Rectal smooth muscle tissue (tissue), 1 donor: ENCODE results near the gene PCP4.

Experiments
- H3K27ac ChIP-seq: one replicate; pipeline ENCODE4 v1.7.0; 2013; ENCODE audit warnings: low read depth, low read length, inconsistent platforms
- H3K27me3 ChIP-seq: one replicate; pipeline ENCODE4 v1.7.0; 2013; ENCODE audit warnings: low read length; ENCODE audit not compliant: control insufficient read depth, insufficient read depth
- H3K36me3 ChIP-seq: one replicate; pipeline ENCODE4 v1.7.0; 2013; ENCODE audit warnings: low read length; ENCODE audit not compliant: control insufficient read depth, insufficient read depth
- H3K4me1 ChIP-seq: one replicate; pipeline ENCODE4 v1.7.0; 2013; ENCODE audit warnings: low read length; ENCODE audit not compliant: control insufficient read depth, insufficient read depth
- H3K4me3 ChIP-seq: one replicate; pipeline ENCODE4 v1.7.0; 2013; ENCODE audit warnings: low read length
- H3K9ac ChIP-seq: one replicate; pipeline ENCODE4 v1.7.0; 2013; ENCODE audit warnings: low read length

The PCP4 gene

GRCh38 chr21:39867198-39867650 lies at the start of gene PCP4:
PCP4 (plus strand) TSS chr21:39867438; CDS start chr21:39867502, 64 bp downstream.
- Histone ChIP-seq H3K4me1 (no peaks in the 10 kb centered on the region), H3K27ac (no peak within 1 kb of the TSS), H3K36me3 (no peaks in the 10 kb centered on the region), H3K4me3 (no peak within 1 kb of the TSS), H3K9ac (no peak within 1 kb of the TSS), H3K27me3 (no peaks in the 10 kb centered on the region)

DNA sequence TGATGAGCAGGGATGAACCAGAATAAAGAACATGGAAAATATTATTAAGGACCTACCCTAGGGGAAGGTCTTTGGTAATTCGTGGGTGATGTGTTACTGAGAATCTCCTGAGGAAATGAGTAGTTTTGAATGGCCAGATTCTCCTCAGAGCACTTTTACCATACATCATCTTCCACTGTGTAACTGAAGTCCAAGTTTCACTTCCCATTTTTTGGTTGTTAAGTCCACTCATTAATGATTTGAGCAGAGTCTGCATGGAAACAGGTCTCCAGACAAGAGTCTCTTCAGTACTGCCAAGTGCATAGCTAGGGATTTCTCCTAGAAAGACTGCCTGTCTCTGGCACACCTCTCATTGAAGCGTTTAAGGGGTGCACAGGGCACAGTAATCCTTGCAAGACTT lies 48.7 kb upstream of the PCP4 start:
- Histone ChIP-seq H3K36me3 (no peaks in the 10 kb centered on the region), H3K27me3 (no peaks in the 10 kb centered on the region), H3K4me3 (no peak overlapping the region), H3K27ac (no peak overlapping the region), H3K4me1 (no peaks in the 10 kb centered on the region), H3K9ac (no peak overlapping the region)

GRCh38 chr21:39822042-39822441 lies 45.2 kb upstream of the PCP4 start:
- no peak overlapping the region for H3K9ac ChIP-seq
- no peaks in the 10 kb centered on the region for H3K36me3 ChIP-seq
- H3K4me3 ChIP-seq: no peak overlapping the region
- H3K27me3 ChIP-seq: no peaks in the 10 kb centered on the region
- H3K4me1 ChIP-seq: no peaks in the 10 kb centered on the region
- H3K27ac ChIP-seq: no peak overlapping the region

DNA sequence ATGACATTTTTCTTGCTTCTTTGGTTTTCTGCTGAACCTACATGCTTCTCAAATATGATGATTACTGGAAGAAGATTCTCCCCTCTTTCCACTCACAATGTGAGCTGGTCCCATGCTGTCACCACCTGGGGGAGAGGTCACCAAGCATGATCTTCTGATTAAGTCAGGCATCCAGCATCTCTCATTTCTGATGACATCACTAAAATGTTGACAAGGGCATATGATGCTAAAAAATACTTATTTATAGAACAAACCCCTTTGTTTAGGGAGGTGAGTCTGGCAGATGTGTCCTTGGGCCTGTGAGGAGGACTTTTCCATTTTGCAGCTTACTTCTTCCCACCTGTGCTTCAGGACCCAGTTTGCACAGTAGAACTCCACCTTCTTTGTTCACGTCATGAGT lies 42.0 kb upstream of the PCP4 start:
- no peak overlapping the region for H3K27ac ChIP-seq
- no peaks in the 10 kb centered on the region for H3K36me3 ChIP-seq
- H3K27me3 ChIP-seq: no peaks in the 10 kb centered on the region
- H3K9ac ChIP-seq: no peak overlapping the region
- H3K4me1 ChIP-seq: no peaks in the 10 kb centered on the region
- H3K4me3 ChIP-seq: no peak overlapping the region

DNA sequence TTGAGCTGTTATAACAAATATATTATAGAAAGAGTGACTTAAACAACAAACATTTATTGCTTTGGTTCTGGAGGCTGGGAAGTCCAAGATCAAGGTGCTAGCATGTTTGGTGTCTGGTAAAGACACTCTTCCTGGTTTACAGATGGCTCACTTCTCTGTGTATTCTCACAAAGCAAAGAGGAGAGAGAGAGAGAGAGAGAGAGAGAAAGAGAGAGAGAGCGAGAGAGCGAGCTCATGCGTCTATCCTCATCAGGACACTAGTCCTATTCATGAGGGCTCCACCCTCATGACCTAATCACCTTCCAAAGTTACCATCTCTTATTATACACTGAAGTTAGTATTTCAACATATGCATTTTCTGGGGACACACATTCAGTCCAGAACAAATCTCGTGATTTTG lies 32.7 kb upstream of the PCP4 start:
- no peaks in the 10 kb centered on the region for H3K4me1 ChIP-seq
- H3K27me3 ChIP-seq: no peaks in the 10 kb centered on the region
- H3K36me3 ChIP-seq: no peaks in the 10 kb centered on the region
- no peak overlapping the region for H3K27ac ChIP-seq
- no peak overlapping the region for H3K9ac ChIP-seq
- no peak overlapping the region for H3K4me3 ChIP-seq

DNA sequence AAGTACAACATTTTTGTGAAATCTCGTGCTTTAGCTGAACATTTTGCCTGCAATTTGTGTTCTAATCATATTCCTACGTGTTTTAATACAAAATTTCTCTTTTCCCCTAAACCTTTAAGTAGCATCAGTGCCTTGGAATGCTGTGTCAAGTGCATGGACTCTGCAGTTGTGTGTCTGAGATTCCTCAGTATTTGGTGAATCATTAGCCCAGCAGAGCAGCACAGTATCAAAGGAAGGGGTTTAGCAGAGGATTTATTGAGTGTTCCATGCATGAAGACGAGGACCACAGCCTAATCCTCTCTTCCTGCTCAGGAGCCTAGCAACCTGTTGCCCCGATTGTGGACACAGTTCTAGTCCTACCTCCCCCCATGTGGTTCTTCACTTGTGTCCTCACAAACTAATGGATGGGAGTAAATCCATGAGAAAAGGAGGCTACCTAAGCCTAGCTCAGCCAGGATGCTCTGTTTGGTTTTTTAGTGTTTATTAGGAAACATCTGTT lies 29.3 kb upstream of the PCP4 start:
- no peak overlapping the region for H3K4me3 ChIP-seq
- no peaks in the 10 kb centered on the region for H3K36me3 ChIP-seq
- H3K27me3 ChIP-seq: no peaks in the 10 kb centered on the region
- H3K27ac ChIP-seq: no peak overlapping the region
- no peaks in the 10 kb centered on the region for H3K4me1 ChIP-seq
- no peak overlapping the region for H3K9ac ChIP-seq

GRCh38 chr21:39840373-39841097 lies 26.7 kb upstream of the PCP4 start:
- Histone ChIP-seq H3K27me3 (no peaks in the 10 kb centered on the region), H3K9ac (no peak overlapping the region), H3K4me3 (no peak overlapping the region), H3K4me1 (no peaks in the 10 kb centered on the region), H3K36me3 (no peaks in the 10 kb centered on the region), H3K27ac (no peak overlapping the region)

DNA sequence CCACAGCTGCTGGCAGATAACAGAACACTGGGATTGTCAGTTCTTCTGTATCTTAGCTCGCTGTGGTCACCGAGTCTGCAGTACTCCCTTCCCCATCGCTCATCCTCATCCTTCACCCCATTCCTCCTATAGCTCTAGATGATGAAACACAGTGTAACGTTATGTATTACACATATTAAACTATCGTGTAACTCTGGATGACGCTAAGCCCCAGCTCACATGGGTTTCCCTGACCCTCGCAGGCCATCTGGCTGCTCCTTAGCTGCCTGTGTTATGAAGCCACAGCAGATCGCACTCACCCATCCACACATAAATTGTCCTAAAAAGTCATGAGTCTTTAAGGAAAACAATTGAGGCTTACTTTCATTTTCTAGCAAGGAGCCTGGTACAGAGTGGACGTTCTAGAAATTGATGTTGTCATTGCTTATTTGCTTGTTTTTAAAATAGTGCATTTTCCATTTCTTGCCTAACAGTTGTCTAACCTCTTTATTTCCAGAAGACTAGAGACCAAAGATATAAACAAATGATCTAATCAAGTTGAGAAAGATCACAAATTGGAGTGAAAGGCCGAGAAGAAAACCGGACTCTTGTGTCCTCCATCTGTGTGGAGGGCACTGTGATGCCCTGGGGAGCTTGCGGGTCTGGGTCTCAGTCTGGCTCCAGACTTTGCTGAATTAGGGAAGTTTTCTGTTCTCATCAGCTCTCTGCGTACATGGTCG lies 24.3 kb upstream of the PCP4 start:
- Histone ChIP-seq H3K27me3 (no peaks in the 10 kb centered on the region), H3K9ac (no peak overlapping the region), H3K27ac (no peak overlapping the region), H3K36me3 (no peaks in the 10 kb centered on the region), H3K4me1 (no peaks in the 10 kb centered on the region), H3K4me3 (no peak overlapping the region)

DNA sequence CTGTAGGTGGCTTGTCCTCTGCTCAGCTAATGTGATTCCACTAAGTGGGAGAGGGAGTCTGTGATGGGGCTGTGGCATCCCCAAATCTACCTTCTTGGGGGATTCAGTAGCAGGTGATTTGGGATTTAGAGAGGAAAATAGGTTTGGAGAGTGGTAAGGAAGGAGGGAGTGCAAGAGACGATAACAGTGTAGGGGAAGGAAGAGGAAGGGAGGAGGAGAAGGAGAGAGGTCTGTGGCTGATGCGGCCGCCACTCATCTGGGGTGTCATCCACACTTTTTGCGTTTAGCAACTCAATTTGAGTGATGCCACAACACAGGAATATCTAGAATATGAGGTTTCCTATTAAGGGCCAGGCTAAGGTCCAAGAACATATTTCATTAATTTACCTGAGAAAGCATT lies 23.8 kb upstream of the PCP4 start:
- H3K4me3 ChIP-seq: no peak overlapping the region
- no peaks in the 10 kb centered on the region for H3K27me3 ChIP-seq
- no peak overlapping the region for H3K9ac ChIP-seq
- H3K4me1 ChIP-seq: no peaks in the 10 kb centered on the region
- no peaks in the 10 kb centered on the region for H3K36me3 ChIP-seq
- no peak overlapping the region for H3K27ac ChIP-seq

- Histone ChIP-seq H3K36me3 (no peaks in the 10 kb centered on the region), H3K4me3 (no peak overlapping the region), H3K27ac (no peak overlapping the region), H3K27me3 (no peaks in the 10 kb centered on the region), H3K9ac (no peak overlapping the region), H3K4me1 (no peaks in the 10 kb centered on the region)
Observed at GRCh38 chr21:39843916-39844315, 23.3 kb upstream of the PCP4 start.

DNA sequence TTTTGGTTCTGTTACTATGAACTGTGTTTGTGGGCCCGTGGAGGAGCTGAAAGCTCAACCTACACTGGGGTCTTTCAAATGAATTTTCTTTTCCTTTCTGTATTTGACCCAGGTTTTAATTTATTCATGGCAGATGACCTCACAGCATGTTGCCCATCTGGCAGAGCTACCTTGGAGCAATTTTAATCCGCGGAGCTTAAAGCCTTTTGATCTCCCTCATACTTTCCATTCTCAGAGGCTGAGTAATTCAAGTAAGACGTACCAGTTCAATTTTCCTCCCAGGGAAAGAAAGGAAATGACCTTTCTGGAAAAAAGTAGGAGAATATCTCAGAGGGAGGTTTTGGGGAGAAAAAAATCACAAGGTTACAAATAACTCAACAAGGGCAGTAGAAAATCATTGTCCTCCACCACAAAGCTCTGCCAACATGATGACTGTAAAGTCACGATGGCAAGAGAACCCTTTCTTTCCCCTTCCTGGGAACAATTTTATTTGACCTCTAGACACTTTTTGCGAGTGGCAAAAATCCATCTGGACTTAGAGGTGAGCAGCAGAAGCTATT lies 21.6 kb upstream of the PCP4 start:
- Histone ChIP-seq H3K4me3 (no peak overlapping the region), H3K36me3 (no peaks in the 10 kb centered on the region), H3K9ac (no peak overlapping the region), H3K27ac (no peak overlapping the region), H3K27me3 (no peaks in the 10 kb centered on the region), H3K4me1 (no peaks in the 10 kb centered on the region)

GRCh38 chr21:39847877-39848276 lies 19.4 kb upstream of the PCP4 start:
- Histone ChIP-seq H3K4me3 (no peak overlapping the region), H3K36me3 (no peaks in the 10 kb centered on the region), H3K4me1 (no peaks in the 10 kb centered on the region), H3K27me3 (no peaks in the 10 kb centered on the region), H3K27ac (no peak overlapping the region), H3K9ac (no peak overlapping the region)
